Panc1 (cell line): ENCODE data around the gene AQP12B.
"Not testable (repeated sequence)": the region's sequence is repeated elsewhere in the genome, so short reads cannot be mapped to it uniquely, and the experiment has no call there.

ENCODE experiments used
- CTCF ChIP-seq: fragments of 450-650 bp; IDR thresholded peaks from 2 replicates; pipeline ENCODE4 v1.5.1; 2017; ENCODE audit warnings: mild to moderate bottlenecking
- POLR2AphosphoS5 ChIP-seq: IDR thresholded peaks from 2 replicates; pipeline ENCODE4 v1.6.1; 2012; ENCODE audit warnings: mild to moderate bottlenecking, low read depth, low read length, moderate library complexity
- REST ChIP-seq, 2 experiments: IDR thresholded peaks; 2 replicates each; pipeline ENCODE4 v1.6.1; 2011 to 2012; ENCODE audit warnings: low read depth in 2 of 2, control low read depth in 1 of 2, low read length in 1 of 2, mild to moderate bottlenecking in 1 of 2, moderate library complexity in 1 of 2; ENCODE audit not compliant: insufficient read depth in 1 of 2
- SIN3A ChIP-seq: IDR thresholded peaks from 2 replicates; pipeline ENCODE4 v1.6.1; 2012; ENCODE audit warnings: low read depth, mild to moderate bottlenecking, low read length, moderate library complexity, borderline replicate concordance; ENCODE audit not compliant: insufficient read depth
- TCF7L2 ChIP-seq: IDR thresholded peaks from 2 replicates; pipeline ENCODE4 v1.6.1; 2011; ENCODE audit warnings: mild to moderate bottlenecking, low read depth, low read length, inconsistent platforms

DNA sequence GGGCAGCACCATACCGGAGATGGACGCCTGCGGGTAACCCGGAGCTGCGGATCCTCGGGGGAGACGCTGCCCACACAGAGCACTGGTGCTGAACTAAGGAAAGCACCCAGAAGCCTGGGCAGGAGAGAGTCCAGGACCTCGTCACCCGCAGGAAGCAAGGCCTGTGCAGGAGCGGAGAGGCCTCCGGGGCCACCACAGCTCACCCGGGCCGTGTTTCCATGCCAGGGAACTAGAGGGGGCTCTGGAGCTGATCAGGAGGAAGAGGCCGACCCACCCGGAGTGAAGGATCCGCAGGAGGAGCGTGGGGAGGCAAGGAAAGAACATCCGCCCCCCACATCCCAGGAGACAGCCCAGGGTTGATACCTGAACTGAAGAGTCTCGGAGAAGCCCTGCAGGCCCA lies 3.8 kb downstream of the AQP12B start:
- TF ChIP-seq CTCF; POLR2AphosphoS5; TCF7L2; SIN3A; REST (IDR thresholded peaks at IDR 0.05; ENCODE audit: insufficient read depth in 1 of 2, low read depth in 2 of 2, low read length in 1 of 2): not testable (repeated sequence)
